Activated CD4-positive, alpha-beta T cell treated with anti-CD3 and anti-CD28 coated beads, Interleukin-2, amount 50 U/mL, for 1 hour (primary cell): Measurements from ENCODE around the gene EPM2AIP1.
"Not testable (repeated sequence)": the region's sequence is repeated elsewhere in the genome, so short reads cannot be mapped to it uniquely, and the experiment has no call there.

Experiments
- DNase-seq: peaks from one replicate; pipeline ENCODE4 v3.0.0-alpha.2; 2020

EPM2AIP1 gene

GRCh38 chr3:36991923-36992805, 767 bp downstream of the EPM2AIP1 start:
- DNase-seq: no peak

- no peak for DNase-seq
These were observed 1.8 kb downstream of the EPM2AIP1 start for GRCh38 chr3:36991147-36991546.

GRCh38 chr3:36989568-36989967, 3.4 kb downstream of the EPM2AIP1 start:
- no peak for DNase-seq

- DNase-seq: no peak
These were observed 3.9 kb downstream of the EPM2AIP1 start for GRCh38 chr3:36989005-36989404.

GRCh38 chr3:36988356-36988755, 4.6 kb downstream of the EPM2AIP1 start:
- DNase-seq: no peak

GRCh38 chr3:36981006-36981405, 11.9 kb downstream of the EPM2AIP1 start:
- DNase-seq: no peak

GRCh38 chr3:36973139-36973538, 19.8 kb downstream of the EPM2AIP1 start:
- DNase-seq: no peak

GRCh38 chr3:36972163-36972562, 20.8 kb downstream of the EPM2AIP1 start:
- no peak for DNase-seq

GRCh38 chr3:36969540-36970432, 23.1 kb downstream of the EPM2AIP1 start:
- DNase-seq: peak; percentile 23

GRCh38 chr3:36969085-36969484, 23.8 kb downstream of the EPM2AIP1 start:
- DNase-seq: no peak

- DNase-seq: no peak
These were observed 27.5 kb downstream of the EPM2AIP1 start for GRCh38 chr3:36965440-36965839.

- no peak for DNase-seq
These were observed 28.1 kb downstream of the EPM2AIP1 start for GRCh38 chr3:36964817-36965216.

- no peak for DNase-seq
These were observed 28.6 kb downstream of the EPM2AIP1 start for GRCh38 chr3:36964331-36964730.

- not testable (repeated sequence) for DNase-seq
These were observed 29.9 kb downstream of the EPM2AIP1 start for GRCh38 chr3:36963008-36963407.

GRCh38 chr3:36960502-36960901, 32.4 kb downstream of the EPM2AIP1 start:
- no peak for DNase-seq

- DNase-seq: no peak
These were observed 33.1 kb downstream of the EPM2AIP1 start for GRCh38 chr3:36959821-36960220.

- DNase-seq: no peak
These were observed 34.9 kb downstream of the EPM2AIP1 start for GRCh38 chr3:36957862-36958686.

- DNase-seq: no peak
These were observed 35.9 kb downstream of the EPM2AIP1 start for GRCh38 chr3:36957063-36957462.

- DNase-seq: no peak
These were observed 36.8 kb downstream of the EPM2AIP1 start for GRCh38 chr3:36956155-36956554.

GRCh38 chr3:36954452-36955134, 38.3 kb downstream of the EPM2AIP1 start:
- DNase-seq: no peak

- DNase-seq: not testable (repeated sequence)
These were observed 45.1 kb downstream of the EPM2AIP1 start for GRCh38 chr3:36947814-36948213.

GRCh38 chr3:36945333-36945980, 47.5 kb downstream of the EPM2AIP1 start:
- no peak for DNase-seq
